GM23338 (cell line): ENCODE results near the gene RNASE2. TPM values are rescaled to one million over a fixed set of nuclear protein-coding genes. Genes with fewer than 3 reads are reported as not detected.

ENCODE experiments used
- ATAC-seq: fragments of 200-7000 bp; cut with Tn5 transposase; 3 replicates; pipeline ENCODE4 v1.9.1; 2020
- DNase-seq: peaks from one replicate; pipeline ENCODE4 v3.0.0-alpha.2; 2015; ENCODE audit warnings: low spot score
- H2AFZ ChIP-seq: fragments of 200-600 bp; sonication (generic); 2 replicates; pipeline ENCODE4 v1.8.0; 2016; ENCODE audit warnings: antibody characterized with exemption, mild to moderate bottlenecking, moderate library complexity
- H3F3A ChIP-seq: fragments of 200-600 bp; sonication (generic); replicated peaks from 2 replicates; pipeline ENCODE4 v1.8.0; 2017; ENCODE audit warnings: antibody characterized with exemption, mixed run types, low read depth
- H3K27ac ChIP-seq: fragments of 200-600 bp; sonication (generic); 2 replicates; pipeline ENCODE4 v1.6.1; 2016; ENCODE audit warnings: low read depth
- H3K27me3 ChIP-seq: fragments of 200-600 bp; sonication (generic); 2 replicates; pipeline ENCODE4 v1.8.0; 2016; ENCODE audit warnings: mild to moderate bottlenecking, mixed run types, moderate library complexity; ENCODE audit not compliant: insufficient read depth
- H3K36me3 ChIP-seq: fragments of 200-600 bp; sonication (generic); 2 replicates; pipeline ENCODE4 v1.8.0; 2016; ENCODE audit warnings: mild to moderate bottlenecking; ENCODE audit not compliant: insufficient read depth
- H3K4me1 ChIP-seq: fragments of 200-600 bp; sonication (generic); 2 replicates; pipeline ENCODE4 v1.8.0; 2016; ENCODE audit warnings: mild to moderate bottlenecking, moderate library complexity; ENCODE audit not compliant: insufficient read depth
- H3K4me2 ChIP-seq: fragments of 200-600 bp; sonication (generic); 2 replicates; pipeline ENCODE4 v1.7.1; 2017; ENCODE audit warnings: mixed run types
- H3K4me3 ChIP-seq: fragments of 200-600 bp; sonication (generic); 2 replicates; pipeline ENCODE4 v1.6.1; 2016; ENCODE audit warnings: mixed run types
- H3K79me2 ChIP-seq: fragments of 200-600 bp; sonication (generic); replicated peaks from 2 replicates; pipeline ENCODE4 v1.8.0; 2017; ENCODE audit warnings: mild to moderate bottlenecking; ENCODE audit not compliant: insufficient read depth
- H3K9me2 ChIP-seq: fragments of 200-600 bp; sonication (generic); 2 replicates; pipeline ENCODE4 v1.8.0; 2017; ENCODE audit not compliant: insufficient read depth
- H4K20me1 ChIP-seq: fragments of 200-600 bp; sonication (generic); replicated peaks from 2 replicates; pipeline ENCODE4 v1.8.0; 2017; ENCODE audit warnings: mild to moderate bottlenecking; ENCODE audit not compliant: insufficient read depth
- H3K27ac Mint-ChIP-seq: 2 replicates; pipeline ENCODE4 v1.8.0; 2020; ENCODE audit warnings: inconsistent platforms, mild to moderate bottlenecking, moderate library complexity, mixed read lengths
- H3K27me3 Mint-ChIP-seq: 3 replicates; pipeline ENCODE4 v1.8.0; 2022; ENCODE audit warnings: low read depth, mild to moderate bottlenecking, moderate library complexity, mixed read lengths, inconsistent platforms; ENCODE audit not compliant: insufficient read depth, poor library complexity
- H3K36me3 Mint-ChIP-seq: 3 replicates; pipeline ENCODE4 v1.8.0; 2021; ENCODE audit warnings: low read depth, mild to moderate bottlenecking, inconsistent platforms, moderate library complexity, mixed read lengths
- H3K4me1 Mint-ChIP-seq: 3 replicates; pipeline ENCODE4 v1.8.0; 2020; ENCODE audit warnings: mild to moderate bottlenecking, inconsistent platforms, mixed read lengths
- H3K4me3 Mint-ChIP-seq: 3 replicates; pipeline ENCODE4 v1.8.0; 2021; ENCODE audit warnings: moderate library complexity, mild to moderate bottlenecking, inconsistent platforms, mixed read lengths
- H3K9me3 Mint-ChIP-seq: 3 replicates; pipeline ENCODE4 v1.8.0; 2020; ENCODE audit warnings: moderate library complexity, mild to moderate bottlenecking, inconsistent platforms, mixed read lengths
- CREB1 ChIP-seq: fragments of 250-450 bp; sonication (Bioruptor Pico); IDR thresholded peaks from 2 replicates; pipeline ENCODE4 v1.5.0; 2020; ENCODE audit warnings: low read depth, mild to moderate bottlenecking, moderate library complexity
- EZH2 ChIP-seq: fragments of 200-600 bp; sonication (generic); IDR thresholded peaks from one replicate; pipeline ENCODE4 v1.8.0; 2017; ENCODE audit warnings: antibody characterized with exemption, mild to moderate bottlenecking, low read depth; ENCODE audit not compliant: unreplicated experiment
- EZH2phosphoT487 ChIP-seq: fragments of 200-600 bp; sonication (generic); IDR thresholded peaks from one replicate; pipeline ENCODE4 v1.8.1; 2018; ENCODE audit warnings: antibody characterized with exemption; ENCODE audit not compliant: unreplicated experiment
- JUNB ChIP-seq: IDR thresholded peaks from one replicate; pipeline ENCODE4 v1.6.1; 2016; ENCODE audit warnings: antibody characterized with exemption; ENCODE audit not compliant: unreplicated experiment
- NANOG ChIP-seq: IDR thresholded peaks from 2 replicates; pipeline ENCODE4 v1.6.1; 2016; ENCODE audit warnings: antibody characterized with exemption, borderline replicate concordance
- POLR2AphosphoS5 ChIP-seq: IDR thresholded peaks from 2 replicates; pipeline ENCODE4 v1.6.1; 2016; ENCODE audit warnings: antibody characterized with exemption, low read depth
- STAT1 ChIP-seq: IDR thresholded peaks from one replicate; pipeline ENCODE4 v1.6.1; 2016; ENCODE audit warnings: antibody characterized with exemption; ENCODE audit not compliant: unreplicated experiment
- ZNF114 ChIP-seq: fragments of 250-450 bp; sonication (Bioruptor Pico); IDR thresholded peaks from 2 replicates; pipeline ENCODE4 v1.5.0; 2020; ENCODE audit warnings: mild to moderate bottlenecking, moderate library complexity
- ZNF331 ChIP-seq: fragments of 250-450 bp; sonication (Bioruptor Pico); IDR thresholded peaks from 2 replicates; pipeline ENCODE4 v1.5.0; 2020; ENCODE audit warnings: low read depth, mild to moderate bottlenecking, moderate library complexity
- polyA plus RNA-seq: library from polyadenylated mRNA; unstranded; fragments of >200 nt; fragmentation: Nextera tagmentation; extraction: Ambion mirVana; gene quantifications from 2 replicates; pipeline ENCODE4 v1.2.1, GENCODE V29; 2016
- total RNA-seq: library from RNA; depleted of rRNA; stranded (reverse); fragments of >200 nt; shearing (Covaris generic); gene quantifications from 2 replicates; pipeline ENCODE4 v1.2.3, GENCODE V29; 2014
- TF ChIP-seq, protein P1 (sequence below): fragments of 250-450 bp; sonication (Bioruptor Pico); IDR thresholded peaks from 2 replicates; pipeline ENCODE4 v1.5.0; 2020; ENCODE audit warnings: mild to moderate bottlenecking, moderate library complexity
- TF ChIP-seq, protein P2 (sequence below): IDR thresholded peaks from 2 replicates; pipeline ENCODE4 v1.6.1; 2016; ENCODE audit warnings: antibody characterized with exemption
- TF ChIP-seq, protein P3 (sequence below): IDR thresholded peaks from one replicate; pipeline ENCODE4 v1.6.1; 2018; ENCODE audit warnings: antibody characterized with exemption; ENCODE audit not compliant: unreplicated experiment
- TF ChIP-seq, protein P4 (sequence below), 2 experiments: fragments of 200-600 bp in 1 of 2; sonication (generic) in 1 of 2; conservative IDR thresholded peaks; 2 replicates each; pipeline versions ENCODE4 v1.5.1 to v1.6.1; 2016 to 2017; ENCODE audit warnings: antibody characterized with exemption in 2 of 2, low read depth in 2 of 2, mild to moderate bottlenecking in 2 of 2, moderate library complexity in 1 of 2

The RNASE2 gene
- total and polyA plus RNA-seq, 2 experiments from 2014 or later: not detected

DNA sequence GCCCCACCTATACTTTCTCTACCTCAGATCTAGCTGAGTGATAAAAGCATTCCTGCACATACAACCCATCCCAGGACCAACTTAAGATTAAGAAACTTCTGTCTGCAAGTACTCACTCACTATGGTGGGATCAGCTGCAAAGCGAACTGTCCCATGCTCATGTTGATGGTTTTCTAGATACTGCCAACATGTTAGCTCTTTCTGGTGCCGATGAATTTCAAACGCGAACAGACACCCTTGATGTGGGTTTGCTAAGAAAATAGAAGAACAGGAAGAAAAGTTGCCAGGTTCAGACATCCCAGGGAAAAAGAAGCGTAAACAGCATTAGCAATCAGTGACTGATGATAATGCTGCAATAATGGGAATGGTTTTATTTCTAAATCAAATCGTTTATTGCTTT is 42.3 kb downstream of the RNASE2 start:
- no peak overlapping the region for H3K4me3 Mint-ChIP-seq
- no peak overlapping the region for H2AFZ ChIP-seq
- no peak for ATAC-seq
- H3K4me1 ChIP-seq: peaks cover 6% of the 10 kb centered on the region
- H3K27ac ChIP-seq: no peak overlapping the region; the same call in 1 of the 2 replicates
- 0 out of 2 replicates have a peak, but pooled peaks cover 4% of the 10 kb centered on the region for H3F3A ChIP-seq
- no peaks in the 10 kb centered on the region for H3K9me2 ChIP-seq
- H3K4me3 ChIP-seq: no peak overlapping the region
- H3K4me1 Mint-ChIP-seq: peaks cover 23% of the 10 kb centered on the region
- peaks cover 38% of the 10 kb centered on the region for H3K36me3 ChIP-seq
- TF ChIP-seq EZH2phosphoT487 (no peak), EZH2 (no peak), POLR2AphosphoS5 (no peak), JUNB (no peak), CREB1 (CRISPR knock-in tag) (no peak), NANOG (no peak), ZNF114 (no peak), STAT1 (no peak), ZNF331 (CRISPR knock-in tag) (no peak)
- TF ChIP-seq, protein P1, sequence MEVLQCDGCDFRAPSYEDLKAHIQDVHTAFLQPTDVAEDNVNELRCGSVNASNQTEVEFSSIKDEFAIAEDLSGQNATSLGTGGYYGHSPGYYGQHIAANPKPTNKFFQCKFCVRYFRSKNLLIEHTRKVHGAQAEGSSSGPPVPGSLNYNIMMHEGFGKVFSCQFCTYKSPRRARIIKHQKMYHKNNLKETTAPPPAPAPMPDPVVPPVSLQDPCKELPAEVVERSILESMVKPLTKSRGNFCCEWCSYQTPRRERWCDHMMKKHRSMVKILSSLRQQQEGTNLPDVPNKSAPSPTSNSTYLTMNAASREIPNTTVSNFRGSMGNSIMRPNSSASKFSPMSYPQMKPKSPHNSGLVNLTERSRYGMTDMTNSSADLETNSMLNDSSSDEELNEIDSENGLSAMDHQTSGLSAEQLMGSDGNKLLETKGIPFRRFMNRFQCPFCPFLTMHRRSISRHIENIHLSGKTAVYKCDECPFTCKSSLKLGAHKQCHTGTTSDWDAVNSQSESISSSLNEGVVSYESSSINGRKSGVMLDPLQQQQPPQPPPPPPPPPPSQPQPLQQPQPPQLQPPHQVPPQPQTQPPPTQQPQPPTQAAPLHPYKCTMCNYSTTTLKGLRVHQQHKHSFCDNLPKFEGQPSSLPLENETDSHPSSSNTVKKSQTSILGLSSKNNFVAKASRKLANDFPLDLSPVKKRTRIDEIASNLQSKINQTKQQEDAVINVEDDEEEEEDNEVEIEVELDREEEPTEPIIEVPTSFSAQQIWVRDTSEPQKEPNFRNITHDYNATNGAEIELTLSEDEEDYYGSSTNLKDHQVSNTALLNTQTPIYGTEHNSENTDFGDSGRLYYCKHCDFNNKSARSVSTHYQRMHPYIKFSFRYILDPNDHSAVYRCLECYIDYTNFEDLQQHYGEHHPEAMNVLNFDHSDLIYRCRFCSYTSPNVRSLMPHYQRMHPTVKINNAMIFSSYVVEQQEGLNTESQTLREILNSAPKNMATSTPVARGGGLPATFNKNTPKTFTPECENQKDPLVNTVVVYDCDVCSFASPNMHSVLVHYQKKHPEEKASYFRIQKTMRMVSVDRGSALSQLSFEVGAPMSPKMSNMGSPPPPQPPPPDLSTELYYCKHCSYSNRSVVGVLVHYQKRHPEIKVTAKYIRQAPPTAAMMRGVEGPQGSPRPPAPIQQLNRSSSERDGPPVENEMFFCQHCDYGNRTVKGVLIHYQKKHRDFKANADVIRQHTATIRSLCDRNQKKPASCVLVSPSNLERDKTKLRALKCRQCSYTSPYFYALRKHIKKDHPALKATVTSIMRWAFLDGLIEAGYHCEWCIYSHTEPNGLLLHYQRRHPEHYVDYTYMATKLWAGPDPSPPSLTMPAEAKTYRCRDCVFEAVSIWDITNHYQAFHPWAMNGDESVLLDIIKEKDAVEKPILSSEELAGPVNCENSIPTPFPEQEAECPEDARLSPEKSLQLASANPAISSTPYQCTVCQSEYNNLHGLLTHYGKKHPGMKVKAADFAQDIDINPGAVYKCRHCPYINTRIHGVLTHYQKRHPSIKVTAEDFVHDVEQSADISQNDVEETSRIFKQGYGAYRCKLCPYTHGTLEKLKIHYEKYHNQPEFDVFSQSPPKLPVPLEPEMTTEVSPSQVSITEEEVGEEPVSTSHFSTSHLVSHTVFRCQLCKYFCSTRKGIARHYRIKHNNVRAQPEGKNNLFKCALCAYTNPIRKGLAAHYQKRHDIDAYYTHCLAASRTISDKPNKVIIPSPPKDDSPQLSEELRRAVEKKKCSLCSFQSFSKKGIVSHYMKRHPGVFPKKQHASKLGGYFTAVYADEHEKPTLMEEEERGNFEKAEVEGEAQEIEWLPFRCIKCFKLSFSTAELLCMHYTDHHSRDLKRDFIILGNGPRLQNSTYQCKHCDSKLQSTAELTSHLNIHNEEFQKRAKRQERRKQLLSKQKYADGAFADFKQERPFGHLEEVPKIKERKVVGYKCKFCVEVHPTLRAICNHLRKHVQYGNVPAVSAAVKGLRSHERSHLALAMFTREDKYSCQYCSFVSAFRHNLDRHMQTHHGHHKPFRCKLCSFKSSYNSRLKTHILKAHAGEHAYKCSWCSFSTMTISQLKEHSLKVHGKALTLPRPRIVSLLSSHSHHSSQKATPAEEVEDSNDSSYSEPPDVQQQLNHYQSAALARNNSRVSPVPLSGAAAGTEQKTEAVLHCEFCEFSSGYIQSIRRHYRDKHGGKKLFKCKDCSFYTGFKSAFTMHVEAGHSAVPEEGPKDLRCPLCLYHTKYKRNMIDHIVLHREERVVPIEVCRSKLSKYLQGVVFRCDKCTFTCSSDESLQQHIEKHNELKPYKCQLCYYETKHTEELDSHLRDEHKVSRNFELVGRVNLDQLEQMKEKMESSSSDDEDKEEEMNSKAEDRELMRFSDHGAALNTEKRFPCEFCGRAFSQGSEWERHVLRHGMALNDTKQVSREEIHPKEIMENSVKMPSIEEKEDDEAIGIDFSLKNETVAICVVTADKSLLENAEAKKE (CRISPR knock-in tag): no peak
- TF ChIP-seq, protein P2, sequence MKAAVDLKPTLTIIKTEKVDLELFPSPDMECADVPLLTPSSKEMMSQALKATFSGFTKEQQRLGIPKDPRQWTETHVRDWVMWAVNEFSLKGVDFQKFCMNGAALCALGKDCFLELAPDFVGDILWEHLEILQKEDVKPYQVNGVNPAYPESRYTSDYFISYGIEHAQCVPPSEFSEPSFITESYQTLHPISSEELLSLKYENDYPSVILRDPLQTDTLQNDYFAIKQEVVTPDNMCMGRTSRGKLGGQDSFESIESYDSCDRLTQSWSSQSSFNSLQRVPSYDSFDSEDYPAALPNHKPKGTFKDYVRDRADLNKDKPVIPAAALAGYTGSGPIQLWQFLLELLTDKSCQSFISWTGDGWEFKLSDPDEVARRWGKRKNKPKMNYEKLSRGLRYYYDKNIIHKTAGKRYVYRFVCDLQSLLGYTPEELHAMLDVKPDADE: no peak
- TF ChIP-seq, protein P3, sequence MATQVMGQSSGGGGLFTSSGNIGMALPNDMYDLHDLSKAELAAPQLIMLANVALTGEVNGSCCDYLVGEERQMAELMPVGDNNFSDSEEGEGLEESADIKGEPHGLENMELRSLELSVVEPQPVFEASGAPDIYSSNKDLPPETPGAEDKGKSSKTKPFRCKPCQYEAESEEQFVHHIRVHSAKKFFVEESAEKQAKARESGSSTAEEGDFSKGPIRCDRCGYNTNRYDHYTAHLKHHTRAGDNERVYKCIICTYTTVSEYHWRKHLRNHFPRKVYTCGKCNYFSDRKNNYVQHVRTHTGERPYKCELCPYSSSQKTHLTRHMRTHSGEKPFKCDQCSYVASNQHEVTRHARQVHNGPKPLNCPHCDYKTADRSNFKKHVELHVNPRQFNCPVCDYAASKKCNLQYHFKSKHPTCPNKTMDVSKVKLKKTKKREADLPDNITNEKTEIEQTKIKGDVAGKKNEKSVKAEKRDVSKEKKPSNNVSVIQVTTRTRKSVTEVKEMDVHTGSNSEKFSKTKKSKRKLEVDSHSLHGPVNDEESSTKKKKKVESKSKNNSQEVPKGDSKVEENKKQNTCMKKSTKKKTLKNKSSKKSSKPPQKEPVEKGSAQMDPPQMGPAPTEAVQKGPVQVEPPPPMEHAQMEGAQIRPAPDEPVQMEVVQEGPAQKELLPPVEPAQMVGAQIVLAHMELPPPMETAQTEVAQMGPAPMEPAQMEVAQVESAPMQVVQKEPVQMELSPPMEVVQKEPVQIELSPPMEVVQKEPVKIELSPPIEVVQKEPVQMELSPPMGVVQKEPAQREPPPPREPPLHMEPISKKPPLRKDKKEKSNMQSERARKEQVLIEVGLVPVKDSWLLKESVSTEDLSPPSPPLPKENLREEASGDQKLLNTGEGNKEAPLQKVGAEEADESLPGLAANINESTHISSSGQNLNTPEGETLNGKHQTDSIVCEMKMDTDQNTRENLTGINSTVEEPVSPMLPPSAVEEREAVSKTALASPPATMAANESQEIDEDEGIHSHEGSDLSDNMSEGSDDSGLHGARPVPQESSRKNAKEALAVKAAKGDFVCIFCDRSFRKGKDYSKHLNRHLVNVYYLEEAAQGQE: no peak
- TF ChIP-seq, protein P4, sequence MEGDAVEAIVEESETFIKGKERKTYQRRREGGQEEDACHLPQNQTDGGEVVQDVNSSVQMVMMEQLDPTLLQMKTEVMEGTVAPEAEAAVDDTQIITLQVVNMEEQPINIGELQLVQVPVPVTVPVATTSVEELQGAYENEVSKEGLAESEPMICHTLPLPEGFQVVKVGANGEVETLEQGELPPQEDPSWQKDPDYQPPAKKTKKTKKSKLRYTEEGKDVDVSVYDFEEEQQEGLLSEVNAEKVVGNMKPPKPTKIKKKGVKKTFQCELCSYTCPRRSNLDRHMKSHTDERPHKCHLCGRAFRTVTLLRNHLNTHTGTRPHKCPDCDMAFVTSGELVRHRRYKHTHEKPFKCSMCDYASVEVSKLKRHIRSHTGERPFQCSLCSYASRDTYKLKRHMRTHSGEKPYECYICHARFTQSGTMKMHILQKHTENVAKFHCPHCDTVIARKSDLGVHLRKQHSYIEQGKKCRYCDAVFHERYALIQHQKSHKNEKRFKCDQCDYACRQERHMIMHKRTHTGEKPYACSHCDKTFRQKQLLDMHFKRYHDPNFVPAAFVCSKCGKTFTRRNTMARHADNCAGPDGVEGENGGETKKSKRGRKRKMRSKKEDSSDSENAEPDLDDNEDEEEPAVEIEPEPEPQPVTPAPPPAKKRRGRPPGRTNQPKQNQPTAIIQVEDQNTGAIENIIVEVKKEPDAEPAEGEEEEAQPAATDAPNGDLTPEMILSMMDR (conservative IDR thresholded peaks at IDR 0.05; ENCODE audit: low read depth in 2 of 2): no peak
- no peak overlapping the region for H3K27ac Mint-ChIP-seq
- H3K4me2 ChIP-seq: no peak overlapping the region
- H3K79me2 ChIP-seq: peaks cover 2% of the 10 kb centered on the region; the same call in 1 of the 2 replicates
- peaks cover 2% of the 10 kb centered on the region for H3K27me3 Mint-ChIP-seq
- no peak for DNase-seq
- no peaks in the 10 kb centered on the region for H3K9me3 Mint-ChIP-seq
- H3K27me3 ChIP-seq: no peaks in the 10 kb centered on the region
- no peaks in the 10 kb centered on the region; the same call in 1 of the 2 replicates for H4K20me1 ChIP-seq
- peaks cover 41% of the 10 kb centered on the region for H3K36me3 Mint-ChIP-seq
